Stomach (tissue), 4 donors: ENCODE measurements around the gene FLYWCH2.
A peak's percentile ranks its signal among the peaks of the same experiment; 100 is the strongest.

Source experiments
- CTCF ChIP-seq, 7 experiments: fragments of 450-650 bp in 4 of 7; fragments of 200-600 bp in 3 of 7; sonication (generic) in 3 of 7; IDR thresholded peaks; one replicate each; pipeline ENCODE4 v1.5.1; 2016 to 2019; ENCODE audit warnings: antibody characterized with exemption in 7 of 7, control low read depth in 2 of 7, mild to moderate bottlenecking in 1 of 7
- EP300 ChIP-seq: sonication (generic); formaldehyde crosslinking; IDR thresholded peaks from one replicate; pipeline ENCODE4 v1.6.1; 2017; ENCODE audit warnings: antibody characterized with exemption
- POLR2A ChIP-seq, 4 donors: fragments of 450-650 bp; IDR thresholded peaks; one replicate each; pipeline ENCODE4 v1.6.1; 2016; ENCODE audit warnings: antibody characterized with exemption in 4 of 4, control low read depth in 2 of 4, mild to moderate bottlenecking in 1 of 4, moderate library complexity in 1 of 4
- POLR2AphosphoS5 ChIP-seq, 3 donors: sonication (generic); formaldehyde crosslinking; IDR thresholded peaks; one replicate each; pipeline ENCODE4 v1.6.1; 2016; ENCODE audit warnings: antibody characterized with exemption in 3 of 3

- TF ChIP-seq CTCF (IDR thresholded peaks at IDR 0.05) (peak in 5 of 7 experiments; percentile 16 to 44 (median 26)), POLR2AphosphoS5 (IDR thresholded peaks at IDR 0.05) (peak in 1 of 3 donors; percentile 29), POLR2A (IDR thresholded peaks at IDR 0.05) (no peak), EP300 (no peak)
These were observed 40.5 kb upstream of the FLYWCH2 start for GRCh38 chr16:2842340-2843000.
